Stimulated activated CD8-positive, alpha-beta memory T cell treated with anti-CD3 and anti-CD28 coated beads, Interleukin-7, amount 100 ng/mL, for 24 hours (primary cell): ENCODE measurements around the gene KTN1.
A peak's percentile ranks its signal among the peaks of the same experiment; 100 is the strongest.

Experiments
- DNase-seq: peaks from one replicate; pipeline ENCODE4 v3.0.0-alpha.2; 2020; ENCODE audit warnings: low read depth

Gene KTN1, protein sequence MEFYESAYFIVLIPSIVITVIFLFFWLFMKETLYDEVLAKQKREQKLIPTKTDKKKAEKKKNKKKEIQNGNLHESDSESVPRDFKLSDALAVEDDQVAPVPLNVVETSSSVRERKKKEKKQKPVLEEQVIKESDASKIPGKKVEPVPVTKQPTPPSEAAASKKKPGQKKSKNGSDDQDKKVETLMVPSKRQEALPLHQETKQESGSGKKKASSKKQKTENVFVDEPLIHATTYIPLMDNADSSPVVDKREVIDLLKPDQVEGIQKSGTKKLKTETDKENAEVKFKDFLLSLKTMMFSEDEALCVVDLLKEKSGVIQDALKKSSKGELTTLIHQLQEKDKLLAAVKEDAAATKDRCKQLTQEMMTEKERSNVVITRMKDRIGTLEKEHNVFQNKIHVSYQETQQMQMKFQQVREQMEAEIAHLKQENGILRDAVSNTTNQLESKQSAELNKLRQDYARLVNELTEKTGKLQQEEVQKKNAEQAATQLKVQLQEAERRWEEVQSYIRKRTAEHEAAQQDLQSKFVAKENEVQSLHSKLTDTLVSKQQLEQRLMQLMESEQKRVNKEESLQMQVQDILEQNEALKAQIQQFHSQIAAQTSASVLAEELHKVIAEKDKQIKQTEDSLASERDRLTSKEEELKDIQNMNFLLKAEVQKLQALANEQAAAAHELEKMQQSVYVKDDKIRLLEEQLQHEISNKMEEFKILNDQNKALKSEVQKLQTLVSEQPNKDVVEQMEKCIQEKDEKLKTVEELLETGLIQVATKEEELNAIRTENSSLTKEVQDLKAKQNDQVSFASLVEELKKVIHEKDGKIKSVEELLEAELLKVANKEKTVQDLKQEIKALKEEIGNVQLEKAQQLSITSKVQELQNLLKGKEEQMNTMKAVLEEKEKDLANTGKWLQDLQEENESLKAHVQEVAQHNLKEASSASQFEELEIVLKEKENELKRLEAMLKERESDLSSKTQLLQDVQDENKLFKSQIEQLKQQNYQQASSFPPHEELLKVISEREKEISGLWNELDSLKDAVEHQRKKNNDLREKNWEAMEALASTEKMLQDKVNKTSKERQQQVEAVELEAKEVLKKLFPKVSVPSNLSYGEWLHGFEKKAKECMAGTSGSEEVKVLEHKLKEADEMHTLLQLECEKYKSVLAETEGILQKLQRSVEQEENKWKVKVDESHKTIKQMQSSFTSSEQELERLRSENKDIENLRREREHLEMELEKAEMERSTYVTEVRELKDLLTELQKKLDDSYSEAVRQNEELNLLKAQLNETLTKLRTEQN (N-terminal part only)

GRCh38 chr14:55579724-55580469 lies at the start of gene KTN1:
TSS of gene KTN1 (plus strand) at chr14:55580207. CDS start at chr14:55612049, 31,842 bp downstream.
- peak; percentile 67 for DNase-seq

GRCh38 chr14:55530464-55530863 lies 49.5 kb upstream of the KTN1 start:
- no peak for DNase-seq

- no peak for DNase-seq
Observed at GRCh38 chr14:55532645-55533344, 47.2 kb upstream of the KTN1 start.

DNA sequence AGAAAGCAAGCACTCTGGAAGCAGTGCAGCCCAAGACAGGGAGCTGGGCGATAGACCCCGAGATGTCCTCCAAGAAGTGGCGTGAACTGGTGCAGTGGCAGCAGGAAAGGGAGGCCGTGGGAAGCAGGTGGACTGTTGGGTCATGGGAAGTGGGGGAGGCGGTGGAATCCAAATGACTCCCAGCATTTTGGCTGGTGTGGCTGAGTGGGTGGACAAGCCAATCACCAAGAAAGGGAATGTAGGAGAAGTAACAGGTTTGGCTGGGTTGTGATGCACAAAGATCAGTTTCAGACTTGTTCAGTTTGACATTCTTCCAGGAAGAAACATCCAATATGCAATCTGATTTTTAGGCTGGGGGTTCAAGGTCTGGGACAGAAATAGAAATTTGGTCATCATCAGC lies 46.0 kb upstream of the KTN1 start:
- no peak for DNase-seq

DNA sequence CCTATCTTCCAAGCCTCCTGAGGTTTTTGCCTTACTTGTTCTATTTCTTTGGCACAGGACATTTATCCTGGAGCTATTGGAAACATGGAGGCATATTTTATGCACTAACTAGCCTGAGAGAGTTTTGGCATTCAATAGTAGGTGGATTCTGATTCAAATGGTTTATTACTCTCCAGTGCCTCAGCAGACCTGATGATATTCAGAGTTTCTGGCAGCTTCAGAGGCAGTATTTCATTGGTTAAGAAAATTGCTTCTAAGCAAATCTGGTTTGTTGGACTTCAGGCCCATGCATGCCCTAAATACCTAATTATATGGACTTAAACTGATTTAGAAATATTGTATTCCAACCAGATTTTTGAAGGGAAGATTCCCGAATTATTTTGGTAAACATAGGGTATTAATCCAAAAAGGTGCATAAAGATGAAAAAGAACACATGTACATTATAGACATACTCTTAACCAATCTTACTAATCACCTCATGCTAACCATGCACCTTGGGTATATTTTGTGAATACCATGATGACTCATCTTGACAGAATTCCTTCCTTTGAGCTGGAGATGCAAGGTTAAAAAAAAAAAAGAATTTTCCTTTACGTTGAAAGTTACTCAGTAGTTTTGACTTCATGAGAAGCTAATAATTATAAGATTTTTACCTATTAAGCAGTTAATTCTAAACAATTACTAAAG lies 44.3 kb upstream of the KTN1 start:
- no peak for DNase-seq

DNA sequence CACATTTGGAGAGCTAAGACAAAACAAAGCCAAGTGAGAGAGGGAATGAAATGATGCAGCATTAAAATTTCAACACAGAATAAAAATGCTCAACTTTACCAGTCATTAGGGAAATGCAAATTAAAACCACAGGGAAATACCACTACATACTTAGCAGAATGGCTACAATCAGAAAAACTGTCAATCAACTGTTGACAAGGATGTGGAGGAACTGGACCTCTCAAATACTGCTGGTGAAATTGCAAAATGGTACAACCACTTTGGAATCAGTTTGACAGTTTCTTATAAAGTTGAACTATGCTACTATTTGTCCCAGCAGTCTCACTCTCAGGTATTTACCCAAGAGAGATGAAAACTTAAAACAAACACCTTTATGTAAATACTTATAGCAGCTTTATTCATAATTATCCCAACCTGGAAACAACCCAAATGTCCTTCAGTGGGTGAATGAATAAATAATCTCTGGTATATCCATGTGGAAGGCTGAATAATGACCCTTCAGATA lies 43.8 kb upstream of the KTN1 start:
- no peak for DNase-seq

DNA sequence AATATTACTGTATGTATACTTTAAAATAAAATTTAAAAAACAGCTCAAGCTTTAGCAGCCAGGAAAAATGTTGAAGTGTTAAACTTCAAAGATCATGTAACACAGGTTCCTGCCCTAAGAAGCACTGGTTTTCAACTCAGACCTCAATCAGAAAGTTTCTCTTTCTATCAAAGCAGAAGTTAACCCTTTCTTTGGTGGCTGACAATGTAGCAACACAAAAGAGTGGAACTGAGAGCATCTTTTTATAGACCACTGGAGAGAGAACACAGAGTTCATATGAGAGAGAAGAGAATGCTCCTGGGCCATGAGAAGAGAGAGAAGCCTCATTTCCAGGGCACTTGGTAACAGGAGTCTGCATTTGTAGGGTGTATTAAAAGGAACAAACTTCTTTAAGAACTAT lies 42.2 kb upstream of the KTN1 start:
- no peak for DNase-seq

GRCh38 chr14:55539975-55540374 lies 40.0 kb upstream of the KTN1 start:
- no peak for DNase-seq

GRCh38 chr14:55540847-55541773 lies 38.9 kb upstream of the KTN1 start:
- no peak for DNase-seq

DNA sequence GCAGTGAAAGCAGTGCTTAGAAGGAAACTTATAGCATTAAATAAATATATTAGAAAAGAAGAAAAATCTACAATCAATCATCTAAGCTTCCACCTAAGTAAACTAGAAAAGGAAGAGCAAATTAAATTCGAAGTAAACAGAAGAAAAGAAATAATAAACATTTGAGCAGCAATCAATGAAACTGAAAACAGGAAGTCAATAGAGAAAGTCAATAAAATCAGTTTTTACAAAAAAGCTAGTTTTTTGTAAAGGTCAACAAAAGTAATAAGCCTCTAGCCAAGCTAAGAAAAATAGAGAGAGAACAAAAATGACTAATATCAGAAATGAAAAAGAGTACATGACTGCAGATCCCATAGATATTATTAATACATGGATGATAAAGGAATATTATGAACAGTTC lies 34.2 kb upstream of the KTN1 start:
- no peak for DNase-seq

DNA sequence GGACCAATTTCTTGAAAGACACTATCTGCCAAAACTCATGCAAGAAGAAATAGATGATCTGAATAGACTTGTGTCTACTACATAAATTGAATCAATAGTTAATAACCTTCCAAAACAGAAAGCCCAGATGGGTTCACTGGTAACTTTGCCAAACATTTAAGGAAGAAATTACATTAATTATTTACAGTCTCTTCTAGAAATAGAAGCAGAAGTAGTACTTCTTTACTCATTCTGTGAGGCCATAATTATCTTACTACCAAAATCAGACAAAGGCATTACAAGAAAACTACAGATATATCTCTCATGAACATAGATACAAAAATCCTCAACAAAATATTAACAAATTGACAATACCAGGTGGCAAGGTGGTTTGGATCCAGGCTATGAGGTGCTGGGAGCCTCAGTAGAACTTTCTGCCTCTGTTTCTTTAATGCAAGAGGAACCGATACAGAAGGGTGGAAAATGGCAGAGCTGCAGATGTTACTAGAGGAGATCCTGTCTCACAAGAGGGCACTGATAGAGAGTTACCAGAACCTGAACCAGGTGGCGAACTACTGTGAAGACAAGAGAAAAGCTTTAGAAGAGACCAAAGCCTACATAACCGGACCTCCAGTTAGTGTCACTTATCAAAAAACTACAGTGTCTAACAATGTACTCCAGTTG lies 33.7 kb upstream of the KTN1 start:
- DNase-seq: no peak

- DNase-seq: no peak
Observed at GRCh38 chr14:55547650-55548315, 32.2 kb upstream of the KTN1 start.

DNA sequence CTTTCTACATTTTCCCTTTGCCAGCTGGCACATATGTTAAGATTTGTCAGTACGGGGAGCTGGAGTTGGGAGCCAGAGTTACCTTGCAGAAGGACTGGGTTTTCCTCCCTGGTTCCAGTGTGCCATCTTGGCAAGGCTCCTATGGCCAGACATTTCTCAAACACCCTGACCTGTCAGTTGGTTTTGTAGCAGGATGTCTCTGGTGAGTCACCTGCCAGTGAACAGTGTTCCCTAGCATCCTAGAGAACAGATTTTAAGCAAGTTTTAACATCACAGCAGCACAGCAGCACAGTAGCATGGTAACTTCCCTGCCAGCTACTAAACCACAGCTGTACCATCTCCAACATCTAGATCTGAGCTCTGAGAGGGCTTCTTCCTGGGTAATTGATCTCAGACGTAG lies 26.2 kb upstream of the KTN1 start:
- no peak for DNase-seq

GRCh38 chr14:55556929-55557623 lies 22.9 kb upstream of the KTN1 start:
- DNase-seq: no peak

DNA sequence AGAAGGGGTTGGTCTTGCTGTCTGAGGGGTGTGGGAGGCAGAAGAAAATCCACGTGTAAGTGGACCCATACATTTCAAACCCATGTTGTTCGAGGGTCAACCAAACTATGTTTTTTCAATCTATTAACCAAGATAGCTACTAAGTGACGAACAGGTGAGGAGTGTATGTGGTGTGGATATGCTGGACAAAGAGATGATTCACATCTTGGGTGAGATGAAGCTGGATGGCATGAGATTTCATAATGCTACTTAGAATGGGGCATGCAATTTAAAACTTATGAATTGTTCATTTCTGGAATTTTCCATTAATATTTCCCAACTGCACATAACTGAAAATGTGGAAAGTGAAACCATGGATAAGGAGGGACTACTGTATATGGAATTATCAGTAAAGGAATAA lies 17.9 kb upstream of the KTN1 start:
- DNase-seq: no peak

DNA sequence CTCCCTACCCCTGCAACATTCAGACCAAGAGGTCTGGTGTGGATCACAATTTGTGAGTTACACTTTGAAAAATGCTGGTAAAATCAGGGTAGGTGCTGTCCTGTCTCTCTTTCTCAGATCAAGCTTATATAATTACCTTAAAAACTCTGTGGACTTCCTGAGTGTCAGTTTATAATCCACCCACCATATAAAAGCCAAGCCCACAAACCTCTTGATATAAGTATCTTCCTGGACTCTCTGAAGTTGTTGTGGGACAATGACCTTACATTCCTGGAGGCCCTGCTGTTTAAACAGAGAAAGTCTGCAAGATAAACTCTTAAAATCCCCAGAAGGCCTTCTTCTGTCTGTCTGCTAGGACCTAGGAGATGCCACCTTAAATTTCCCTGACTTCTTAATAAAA lies 11.4 kb upstream of the KTN1 start:
- no peak for DNase-seq

DNA sequence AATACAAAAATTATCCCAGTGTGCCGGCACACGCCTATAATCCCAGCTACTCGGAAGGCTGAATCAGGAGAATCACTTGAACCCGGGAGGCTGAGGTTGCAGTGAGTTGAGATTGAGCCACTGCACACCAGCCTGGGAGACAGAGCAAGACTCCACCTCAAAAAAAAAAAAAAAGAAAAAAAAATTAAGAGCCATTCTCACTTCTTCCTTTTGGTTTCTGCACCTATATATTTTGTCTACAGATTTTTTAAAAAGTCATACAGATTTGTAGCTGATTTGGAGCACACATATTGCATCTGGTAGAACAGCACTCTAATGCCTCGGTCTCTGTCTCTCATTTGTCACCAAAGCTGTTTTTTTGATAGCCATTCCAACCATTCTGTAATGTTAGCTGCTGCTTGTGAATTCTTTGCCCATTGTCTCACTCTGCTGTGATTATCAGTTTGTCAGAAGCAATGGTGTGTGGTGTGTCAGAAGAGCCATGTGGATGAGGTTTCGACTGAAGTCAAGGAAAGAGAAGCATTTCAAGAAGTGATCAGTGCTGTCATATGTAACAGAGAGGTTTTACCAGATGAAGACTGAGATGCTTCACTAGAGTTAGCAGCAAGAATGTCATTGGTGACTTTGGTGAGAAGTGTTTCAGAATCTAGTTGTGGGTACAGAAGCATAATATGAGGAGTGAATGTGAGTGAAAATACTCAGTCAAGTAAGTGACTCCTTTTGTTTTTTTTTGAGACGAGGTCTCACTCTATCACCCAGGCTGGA lies 8.7 kb upstream of the KTN1 start:
- no peak for DNase-seq
